GM19193 (cell line): ENCODE measurements around the gene NEDD4L.

ENCODE experiments used
- POLR2A ChIP-seq: IDR thresholded peaks from 4 replicates; pipeline ENCODE4 v1.6.1; 2011; ENCODE audit not compliant: insufficient read depth, insufficient read length; ENCODE audit errors: extremely low read depth

The NEDD4L gene

DNA sequence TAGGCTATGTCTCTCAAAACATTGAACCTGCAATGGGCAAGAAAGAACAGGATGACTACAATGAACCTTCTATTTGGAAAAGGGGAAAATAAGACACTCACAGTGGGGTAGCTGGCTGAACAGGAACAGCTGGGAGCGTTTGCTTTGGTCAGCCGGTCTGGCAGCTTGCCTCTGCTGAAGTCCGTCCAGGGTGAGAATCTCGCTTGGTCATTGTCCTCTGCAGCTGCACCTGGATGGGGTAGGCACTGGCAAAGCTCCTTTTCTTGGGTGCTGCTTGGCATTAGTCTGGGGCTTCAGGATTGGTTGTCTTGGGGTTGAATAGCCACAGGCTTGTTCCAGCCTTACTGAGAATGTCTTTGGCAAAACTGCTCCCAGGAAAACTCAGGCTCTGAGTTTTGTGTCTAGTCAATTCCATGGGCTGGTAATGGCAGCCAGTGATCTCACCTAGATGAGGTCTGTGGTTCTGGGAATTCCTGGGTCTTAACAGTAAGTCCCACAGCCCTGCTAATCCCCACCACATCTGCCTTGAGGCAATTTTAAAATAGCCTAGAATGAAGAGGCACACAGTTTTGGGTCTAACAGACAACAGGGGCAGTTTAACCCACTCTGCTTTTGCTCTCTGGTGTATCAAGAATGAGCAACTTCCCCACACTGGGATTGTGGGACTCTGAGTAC is 13.4 kb downstream of the NEDD4L start:
- TF ChIP-seq POLR2A: no peak

DNA sequence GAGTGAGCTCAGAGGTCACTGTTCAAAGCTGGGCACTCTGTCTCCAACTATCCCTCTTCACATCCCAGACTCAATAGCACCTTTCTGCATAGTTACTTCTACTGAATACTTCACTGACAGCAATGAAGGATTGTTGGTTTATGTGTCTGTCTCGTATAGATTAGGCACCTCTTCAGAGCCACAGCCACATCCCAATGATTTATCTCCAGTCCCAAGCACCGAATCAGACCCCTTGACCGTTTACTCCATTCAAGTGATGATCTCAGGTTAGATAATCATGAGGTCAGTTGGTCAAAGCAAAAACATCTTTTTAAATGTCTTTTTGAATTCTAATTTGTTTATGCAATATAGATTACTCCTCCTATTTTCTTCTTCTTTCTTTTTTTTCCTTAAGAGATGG is 14.7 kb downstream of the NEDD4L start:
- TF ChIP-seq POLR2A: no peak

DNA sequence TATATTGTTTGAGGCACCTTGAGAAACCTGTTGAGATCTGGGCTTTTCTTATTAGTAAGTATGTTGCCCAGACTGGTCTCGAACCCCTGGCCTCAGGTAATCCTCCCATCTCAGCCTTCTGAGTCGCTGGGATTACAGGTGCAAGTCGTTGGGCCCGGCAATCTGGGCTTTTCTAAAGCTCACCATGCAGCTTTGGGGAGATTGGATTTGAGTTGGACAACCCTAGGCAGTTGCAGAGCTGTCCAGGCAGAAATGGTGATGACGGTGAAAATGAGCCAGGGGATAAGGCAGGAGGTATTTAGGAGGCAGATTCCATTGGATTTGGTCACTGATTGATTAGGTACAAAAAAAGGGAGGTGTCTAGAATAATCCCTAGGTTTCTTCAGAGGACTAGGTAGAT is 16.2 kb downstream of the NEDD4L start:
- TF ChIP-seq POLR2A: no peak

DNA sequence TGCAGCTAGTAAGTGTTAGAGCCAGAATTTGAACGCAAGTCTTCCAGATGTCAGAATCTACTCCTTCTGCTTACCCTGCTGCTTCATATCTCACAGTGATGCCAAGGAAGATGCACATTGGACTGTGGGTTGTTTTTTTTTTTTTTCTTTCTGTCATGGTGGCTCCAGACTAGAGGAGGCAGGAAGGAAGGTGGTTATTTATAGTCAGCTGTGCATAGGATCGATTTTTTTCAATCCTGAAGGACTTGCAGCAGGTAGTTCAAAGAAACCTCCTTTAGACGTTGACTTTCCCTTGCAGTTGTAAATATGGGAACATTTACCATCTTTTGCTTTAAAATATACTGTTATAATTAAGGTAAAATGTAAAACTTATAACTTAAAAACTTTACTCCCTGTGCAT is 17.3 kb downstream of the NEDD4L start:
- no peak for TF ChIP-seq POLR2A

DNA sequence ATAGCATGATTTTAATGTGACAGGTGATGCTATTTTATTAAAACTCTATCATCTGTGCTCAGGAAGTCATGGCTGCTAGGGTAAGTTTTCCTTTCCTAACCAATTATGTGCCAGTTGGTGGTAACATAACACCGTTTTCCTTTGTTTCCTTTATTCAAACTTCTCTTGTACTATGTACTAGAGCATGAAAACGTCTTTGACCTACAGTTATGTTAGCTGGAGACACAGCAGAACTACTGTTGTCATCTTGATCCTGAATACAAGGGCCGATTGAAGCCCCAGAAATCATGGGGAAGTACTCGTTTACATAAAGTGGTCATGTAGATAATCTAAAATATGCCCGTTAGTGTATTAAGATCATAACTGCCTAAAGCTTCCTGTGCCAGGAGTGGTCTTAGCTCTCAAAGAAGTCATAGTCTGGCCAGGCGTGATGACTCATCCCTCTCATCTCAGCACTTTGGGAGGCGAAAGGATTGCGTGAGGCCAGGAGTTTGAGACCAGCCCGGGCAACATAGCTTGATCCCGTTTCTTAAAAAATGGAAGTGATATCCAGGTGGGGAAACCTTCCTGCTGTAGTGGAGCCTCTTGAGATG is 20.5 kb downstream of the NEDD4L start:
- no peak for TF ChIP-seq POLR2A

DNA sequence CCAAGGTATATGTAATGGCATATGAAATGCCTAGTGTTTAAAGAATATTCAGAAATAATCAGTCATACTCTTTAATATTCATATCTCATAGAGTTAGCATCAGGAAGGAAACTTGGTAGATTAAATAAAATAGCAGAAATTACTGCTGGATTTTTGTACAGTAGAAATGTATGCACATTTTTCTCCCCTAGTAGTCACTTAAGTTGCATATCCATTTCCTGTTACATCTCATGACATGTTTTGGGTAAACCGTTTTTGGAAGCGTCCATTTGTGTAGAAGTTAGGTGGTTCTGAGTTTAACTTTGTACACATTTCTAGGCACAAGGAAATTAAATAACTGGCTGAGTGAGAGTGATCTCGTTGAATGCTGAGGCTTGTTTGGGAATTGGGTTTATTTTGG is 21.9 kb downstream of the NEDD4L start:
- no peak for TF ChIP-seq POLR2A

DNA sequence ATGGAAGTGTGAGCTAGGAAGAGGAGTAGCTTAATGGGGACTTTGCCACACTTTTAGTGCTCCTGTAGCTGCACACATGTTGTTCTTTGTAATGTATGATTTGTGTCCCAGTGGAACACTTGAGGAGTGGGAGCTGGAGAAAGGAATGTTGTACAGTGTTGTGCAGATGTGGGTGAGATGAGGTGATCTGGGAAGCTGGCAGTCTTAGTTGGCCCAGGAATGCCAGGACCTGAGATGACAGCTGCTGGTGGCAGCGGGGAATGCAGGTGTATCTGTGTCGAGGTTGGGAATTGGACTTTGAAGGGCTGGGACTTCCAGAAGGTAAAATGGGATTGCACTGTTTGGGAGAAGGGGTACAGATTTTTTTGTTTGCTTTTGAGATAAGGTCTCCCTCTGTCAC is 23.6 kb downstream of the NEDD4L start:
- TF ChIP-seq POLR2A: no peak

DNA sequence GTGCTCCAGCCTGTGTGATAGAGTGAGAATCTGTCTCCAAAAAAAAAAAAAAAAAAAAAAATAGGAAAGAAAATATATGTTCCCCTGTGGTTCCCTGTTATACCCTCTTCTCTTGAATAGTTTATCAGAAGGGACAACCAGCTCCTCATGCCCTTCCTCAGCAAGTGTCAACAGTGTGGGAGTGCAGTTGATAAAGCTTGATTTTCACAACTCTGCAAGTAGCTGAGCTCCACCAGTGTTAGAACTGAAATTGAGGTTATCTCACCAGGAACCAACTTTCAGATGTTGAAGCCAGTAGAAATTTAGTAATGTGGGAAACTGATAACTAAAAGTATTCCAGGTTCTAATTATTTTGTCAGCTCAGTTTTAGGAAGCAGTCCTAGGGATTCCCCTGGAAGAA is 25.1 kb downstream of the NEDD4L start:
- TF ChIP-seq POLR2A: no peak

DNA sequence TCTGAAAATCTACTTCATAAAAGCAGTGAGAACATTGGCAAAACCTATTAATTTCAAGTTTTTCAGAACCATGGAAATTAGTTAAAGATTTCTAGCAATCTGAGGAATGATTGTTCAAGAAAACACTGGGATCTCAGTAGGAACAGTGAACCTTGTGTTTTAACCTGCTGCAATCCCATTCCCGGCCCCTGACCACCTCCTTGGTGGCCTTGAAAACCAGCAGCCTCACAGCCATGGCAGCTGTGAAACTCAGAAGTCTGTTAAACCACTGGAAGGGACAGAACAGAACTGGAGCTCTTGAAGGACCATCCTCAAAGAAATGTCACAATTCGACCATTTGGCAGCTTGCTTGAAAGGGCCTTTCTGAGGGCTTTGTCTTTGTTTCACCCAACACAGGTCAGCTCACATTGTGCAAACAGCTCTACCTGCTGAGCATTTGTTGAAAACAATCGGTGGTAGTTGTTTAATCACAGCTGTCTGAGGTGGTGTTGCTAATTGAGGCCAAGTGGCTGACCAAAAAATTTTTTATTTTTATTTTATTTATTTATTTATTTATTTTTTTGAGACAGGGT is 25.8 kb downstream of the NEDD4L start:
- no peak for TF ChIP-seq POLR2A

DNA sequence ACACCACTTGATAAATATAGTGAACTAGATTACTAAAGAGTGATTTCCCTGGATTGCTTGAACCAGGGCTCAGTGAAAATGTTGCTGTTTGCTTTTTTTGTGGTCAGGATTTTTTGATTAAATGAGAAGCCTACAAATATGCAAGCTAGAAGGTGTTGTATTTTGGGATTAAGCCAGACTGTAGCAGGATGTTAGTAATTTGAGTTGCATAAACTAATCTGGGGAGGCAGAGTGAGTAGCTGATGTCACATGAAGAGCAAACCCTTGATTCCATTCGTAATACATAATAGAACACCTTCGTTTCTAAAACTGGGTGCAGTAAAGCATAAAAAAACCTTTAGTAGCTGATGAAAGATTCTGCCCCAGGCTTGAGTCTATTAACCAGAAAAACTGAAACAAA is 32.0 kb downstream of the NEDD4L start:
- TF ChIP-seq POLR2A: no peak

DNA sequence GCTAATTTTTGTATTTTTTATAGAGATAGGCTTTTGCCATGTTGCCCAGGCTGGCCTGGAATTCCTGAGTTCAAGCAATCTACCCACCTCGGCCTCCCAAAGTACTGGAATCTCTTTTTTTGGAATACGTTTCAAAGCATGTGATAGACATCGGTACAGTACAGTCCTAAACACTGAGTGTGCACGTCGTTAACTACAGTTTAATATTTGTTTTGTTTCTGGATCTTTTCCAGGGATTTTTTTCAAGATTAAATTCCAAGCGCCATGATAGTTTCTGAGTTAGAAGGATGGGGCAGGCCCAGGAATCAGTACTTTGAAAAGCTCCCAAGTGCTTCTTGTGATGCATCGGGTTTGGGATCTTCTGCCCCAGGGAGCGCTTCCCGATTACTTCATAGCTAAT is 33.3 kb downstream of the NEDD4L start:
- no peak for TF ChIP-seq POLR2A

DNA sequence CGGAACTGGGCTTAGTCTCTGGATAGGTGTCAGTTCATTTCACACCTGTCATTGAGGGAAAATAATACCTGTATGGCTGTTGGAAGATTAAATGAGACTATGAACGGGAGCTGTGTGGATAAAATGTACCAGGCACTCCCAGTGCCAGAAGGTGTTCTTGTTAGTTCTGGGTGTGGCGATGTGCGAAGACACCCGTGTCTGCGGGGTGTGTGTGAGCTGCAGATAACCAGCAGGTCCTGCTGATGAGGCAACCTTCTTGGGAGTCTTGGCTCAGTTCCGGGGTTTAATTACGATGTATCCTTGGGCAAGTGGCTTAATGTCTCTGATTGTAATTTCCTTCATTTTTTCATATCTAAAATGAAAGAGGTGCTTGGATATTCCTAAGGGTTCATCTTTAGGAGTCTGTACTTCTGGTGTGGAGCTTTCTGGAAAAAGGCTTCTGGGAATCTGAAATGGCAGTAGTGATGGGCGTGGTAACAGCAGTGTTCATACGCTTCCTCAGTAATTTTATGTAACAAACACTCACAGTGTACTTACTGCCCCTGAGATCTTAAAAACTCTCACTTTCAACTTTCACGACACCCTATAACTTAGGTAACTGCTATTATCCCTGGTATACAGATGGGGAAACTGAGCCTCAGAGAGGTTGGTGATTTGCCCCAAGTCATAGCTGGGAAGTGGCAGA is 35.0 kb downstream of the NEDD4L start:
- no peak for TF ChIP-seq POLR2A

DNA sequence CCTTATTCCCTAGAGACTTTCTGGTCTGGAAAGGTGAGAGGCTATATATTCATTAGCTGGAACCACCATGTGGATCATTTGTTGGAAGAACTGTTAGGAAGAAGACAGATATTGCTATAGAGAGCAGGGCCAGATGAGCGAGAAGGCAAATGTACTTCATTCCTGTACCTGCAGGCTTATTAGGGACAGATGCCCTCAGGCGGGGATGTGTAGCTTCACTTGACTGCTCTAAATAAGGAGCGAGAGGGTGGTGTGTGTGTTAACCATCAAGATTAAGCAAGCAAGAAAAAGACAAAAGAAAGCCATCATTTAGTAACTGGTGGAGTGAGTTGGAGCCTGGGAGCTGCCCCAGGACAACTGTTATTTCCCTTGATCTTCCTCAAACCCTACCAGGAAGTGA is 36.4 kb downstream of the NEDD4L start:
- TF ChIP-seq POLR2A: no peak

DNA sequence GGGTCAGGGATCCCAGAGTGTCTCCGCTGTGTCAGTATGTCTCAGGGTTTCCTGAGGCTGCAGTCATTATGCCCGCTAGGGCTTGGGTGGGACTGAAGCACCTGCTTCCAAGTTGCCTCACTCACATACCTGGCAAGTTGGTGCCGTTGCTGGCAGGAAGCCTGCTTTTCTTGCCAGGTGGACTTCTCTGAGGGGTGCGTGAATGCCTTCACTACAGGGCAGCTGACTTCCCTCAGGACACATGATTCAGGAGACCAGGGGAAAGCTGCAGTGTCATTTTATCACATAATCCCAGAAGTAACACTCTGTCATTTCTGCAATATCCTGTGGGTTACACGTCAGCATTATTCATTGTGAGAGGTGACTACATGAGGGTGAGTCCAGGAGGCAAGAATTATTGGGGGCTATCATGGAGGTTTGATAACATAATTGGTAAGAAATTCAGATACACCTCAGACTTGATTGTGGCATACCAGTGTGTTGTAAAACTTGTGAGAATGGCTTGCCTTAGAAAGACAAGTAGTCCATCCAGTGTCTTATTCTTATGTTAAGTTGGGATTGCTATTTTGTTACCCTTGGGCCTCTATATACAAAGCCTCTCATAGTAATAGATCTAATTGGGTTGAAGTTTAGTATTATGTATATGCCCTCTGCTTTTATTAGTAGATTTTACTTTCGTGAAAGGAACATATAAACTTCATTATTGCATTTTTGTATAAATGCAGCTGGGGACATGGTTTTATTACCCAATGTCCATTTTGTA is 44.1 kb downstream of the NEDD4L start:
- no peak for TF ChIP-seq POLR2A

DNA sequence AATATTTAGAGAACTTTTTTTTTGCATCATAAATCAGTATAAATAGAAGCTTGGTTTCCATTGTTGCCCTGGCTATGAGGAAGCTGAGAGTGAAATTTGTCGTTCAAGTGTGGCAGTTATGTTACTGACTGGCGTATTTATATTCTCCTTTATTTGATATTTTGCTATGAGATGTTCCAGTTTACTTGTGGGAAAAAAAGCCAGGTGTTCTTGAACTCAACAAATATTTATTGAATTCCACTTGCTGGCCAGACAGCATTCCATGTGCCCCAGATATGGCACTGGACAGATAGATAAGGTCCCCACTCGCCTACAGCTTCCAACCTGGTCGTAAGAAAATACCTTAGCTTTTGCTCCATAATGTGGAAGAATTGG is 44.7 kb downstream of the NEDD4L start:
- TF ChIP-seq POLR2A: no peak
